Ovary (tissue), 3 donors: ENCODE measurements around the gene SLC38A10.

Experiments
- CTCF ChIP-seq, 3 donors: fragments of 450-650 bp in 2 of 3; fragments of 200-600 bp in 1 of 3; IDR thresholded peaks; one replicate each; pipeline versions ENCODE4 v1.5.1 to v1.8.0; 2016 to 2022; ENCODE audit warnings: antibody characterized with exemption in 3 of 3, mild to moderate bottlenecking in 1 of 3
- EP300 ChIP-seq: sonication (generic); formaldehyde crosslinking; IDR thresholded peaks from one replicate; pipeline ENCODE4 v1.6.1; 2017; ENCODE audit warnings: antibody characterized with exemption
- donor health status: DM: no; HTN: no; CAD: no.

GRCh38 chr17:81280571-81280970 is 14.5 kb downstream of the SLC38A10 start:
- no peak for TF ChIP-seq CTCF (IDR thresholded peaks at IDR 0.05)
- TF ChIP-seq EP300, result no peak
